Activated T-helper 1 cell treated with anti-CD3 and anti-CD28 coated beads, Interleukin-12 subunit alpha, Interleukin-12 subunit beta, Interleukin-2, Interleukin-4 antibody, amounts not matched to agents 30 ng/mL and 10 ng/mL and 1 ng/mL, durations not matched to agents 14 hours and 24 hours and 36 hours (primary cell): Measurements from ENCODE around the gene AP1S2. TPM values are rescaled to one million over a fixed set of nuclear protein-coding genes. Genes with fewer than 3 reads are reported as not detected.
"Not testable (repeated sequence)": the region's sequence is repeated elsewhere in the genome, so short reads cannot be mapped to it uniquely, and the experiment has no call there.

ENCODE experiments used
- DNase-seq: peaks from one replicate; pipeline ENCODE4 v3.0.0; 2021; ENCODE audit warnings: low spot score
- H3K27ac Mint-ChIP-seq: one replicate; pipeline ENCODE4 v1.8.0; 2021; ENCODE audit warnings: mild to moderate bottlenecking, mixed read lengths
- H3K27me3 Mint-ChIP-seq: one replicate; pipeline ENCODE4 v1.8.0; 2022; ENCODE audit warnings: mild to moderate bottlenecking, moderate library complexity, mixed read lengths; ENCODE audit not compliant: insufficient read depth
- H3K36me3 Mint-ChIP-seq: one replicate; pipeline ENCODE4 v1.8.0; 2021; ENCODE audit warnings: low read depth, mixed read lengths
- H3K4me1 Mint-ChIP-seq: one replicate; pipeline ENCODE4 v1.8.0; 2021; ENCODE audit warnings: low read depth, mixed read lengths
- H3K4me3 Mint-ChIP-seq: one replicate; pipeline ENCODE4 v1.8.0; 2021; ENCODE audit warnings: mild to moderate bottlenecking, moderate library complexity, mixed read lengths
- H3K9me3 Mint-ChIP-seq: one replicate; pipeline ENCODE4 v1.8.0; 2021; ENCODE audit warnings: mixed read lengths
- intact Hi-C: fragments of 100-400 bp; cut with micrococcal nuclease; formaldehyde crosslinking; loops from one replicate; pipeline ENCODE4 v1.15.1; 2024
- total RNA-seq: library from RNA; stranded (reverse); gene quantifications from 2 replicates; pipeline ENCODE4 v1.2.3, GENCODE V29; 2022

The AP1S2 gene
- total RNA-seq, 1 donor from 2014 or later = 20.7 TPM

- Mint-ChIP-seq H3K4me3 (no peak overlapping the region), H3K27ac (no peak overlapping the region), H3K36me3 (peaks cover 35% of the 10 kb centered on the region), H3K9me3 (no peaks in the 10 kb centered on the region), H3K27me3 (no peaks in the 10 kb centered on the region), H3K4me1 (peaks cover 4% of the 10 kb centered on the region)
- no peak for DNase-seq
- intact Hi-C loops = no loop called here
Observed at GRCh38 chrX:15848576-15848975, 6.0 kb downstream of the AP1S2 start.

DNA sequence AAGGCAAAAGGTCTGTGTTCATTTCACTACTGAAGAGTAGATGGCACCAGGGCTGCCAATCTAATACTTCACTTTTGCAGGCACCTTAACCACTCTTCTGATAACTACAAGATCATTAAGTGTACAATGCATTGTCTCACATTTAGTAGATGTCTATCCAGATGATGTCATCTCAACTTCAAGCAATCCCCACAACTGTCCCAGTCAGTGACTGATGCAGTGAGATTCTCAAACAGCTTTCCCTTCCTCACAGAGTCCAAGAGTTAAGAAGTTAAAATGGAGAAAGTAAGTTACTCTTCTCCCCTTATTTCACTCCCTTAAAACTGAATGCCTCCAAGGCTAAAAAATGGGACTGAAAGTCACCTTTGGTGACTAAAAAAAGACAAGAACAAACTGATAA, 10.7 kb downstream of the AP1S2 start:
- intact Hi-C loops = no loop called here
- Mint-ChIP-seq H3K4me3 (no peak overlapping the region), H3K4me1 (no peaks in the 10 kb centered on the region), H3K36me3 (peaks cover 16% of the 10 kb centered on the region), H3K27ac (no peak overlapping the region), H3K27me3 (no peaks in the 10 kb centered on the region), H3K9me3 (no peaks in the 10 kb centered on the region)
- no peak for DNase-seq

- peaks cover 12% of the 10 kb centered on the region for H3K36me3 Mint-ChIP-seq
- intact Hi-C loops = no loop called here
- H3K9me3 Mint-ChIP-seq = no peaks in the 10 kb centered on the region
- no peaks in the 10 kb centered on the region for H3K27me3 Mint-ChIP-seq
- H3K27ac Mint-ChIP-seq = no peak overlapping the region
- DNase-seq = no peak
- no peaks in the 10 kb centered on the region for H3K4me1 Mint-ChIP-seq
- H3K4me3 Mint-ChIP-seq = no peak overlapping the region
Observed at GRCh38 chrX:15841853-15842516, 12.6 kb downstream of the AP1S2 start.

DNA sequence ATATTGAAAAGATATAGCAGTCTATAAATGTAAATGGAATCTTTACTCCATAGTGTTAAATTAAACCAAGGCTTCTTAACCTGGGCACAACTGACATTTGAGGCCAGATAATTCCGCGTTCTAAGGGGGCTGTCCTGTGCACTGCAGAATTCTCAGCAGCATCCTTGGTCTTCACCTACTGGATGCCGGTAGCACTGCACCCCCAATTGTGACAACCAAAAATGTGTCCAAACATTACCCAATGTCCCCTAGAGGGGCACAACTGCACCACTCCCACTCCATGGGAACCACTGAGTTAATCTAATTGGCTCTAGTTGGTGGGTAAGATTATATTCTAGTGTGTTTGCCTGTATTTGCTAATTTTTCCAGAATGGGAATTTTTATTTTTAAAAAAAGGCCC, 16.6 kb downstream of the AP1S2 start:
- Mint-ChIP-seq H3K4me1 (no peaks in the 10 kb centered on the region), H3K27ac (no peak overlapping the region), H3K9me3 (no peaks in the 10 kb centered on the region), H3K27me3 (no peaks in the 10 kb centered on the region), H3K36me3 (peaks cover 4% of the 10 kb centered on the region), H3K4me3 (no peak overlapping the region)
- no peak for DNase-seq
- intact Hi-C loops = no loop called here

DNA sequence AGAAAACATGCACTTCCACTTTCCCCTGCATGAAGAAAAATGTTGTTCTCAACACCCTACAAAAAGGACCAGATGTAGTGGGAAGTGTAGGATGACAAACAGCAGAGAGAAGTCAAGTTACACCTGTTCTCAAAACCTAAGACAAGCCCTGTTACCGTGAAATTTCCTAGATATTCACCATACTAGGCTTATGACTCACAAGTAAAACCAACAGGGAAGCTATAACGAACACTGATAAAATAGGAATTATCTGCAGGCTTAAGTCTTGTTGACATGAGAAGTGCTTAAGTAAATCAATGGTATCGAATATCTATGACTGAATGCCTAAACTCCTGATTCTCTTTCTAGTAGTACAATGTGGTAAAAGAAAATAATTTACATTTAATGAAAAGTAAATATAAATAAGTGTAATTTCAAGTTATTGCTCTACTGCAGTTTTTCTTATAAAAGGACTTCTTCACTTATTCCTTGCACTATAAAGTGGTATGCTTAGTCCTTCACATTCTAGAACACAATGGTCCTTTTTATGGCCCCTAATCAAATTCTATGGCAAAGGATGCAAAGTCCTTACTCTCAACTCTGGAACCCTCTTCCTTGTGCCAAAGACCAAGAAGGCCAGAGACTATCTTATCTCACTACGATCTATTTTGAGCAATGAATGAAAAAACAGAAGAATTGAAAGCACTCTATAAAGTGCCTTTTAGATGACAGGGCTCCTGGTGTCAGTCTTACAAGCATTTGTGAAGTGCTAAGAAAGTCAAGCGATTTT, 19.6 kb downstream of the AP1S2 start:
- H3K27me3 Mint-ChIP-seq = no peaks in the 10 kb centered on the region
- no peaks in the 10 kb centered on the region for H3K4me1 Mint-ChIP-seq
- intact Hi-C loops = no loop called here
- H3K36me3 Mint-ChIP-seq = peaks cover 4% of the 10 kb centered on the region
- H3K4me3 Mint-ChIP-seq = no peak overlapping the region
- no peak for DNase-seq
- no peak overlapping the region for H3K27ac Mint-ChIP-seq
- no peaks in the 10 kb centered on the region for H3K9me3 Mint-ChIP-seq

- no peaks in the 10 kb centered on the region for H3K9me3 Mint-ChIP-seq
- H3K27ac Mint-ChIP-seq = no peak overlapping the region
- no peak for DNase-seq
- intact Hi-C loops = no loop called here
- H3K27me3 Mint-ChIP-seq = no peaks in the 10 kb centered on the region
- peaks cover 4% of the 10 kb centered on the region for H3K36me3 Mint-ChIP-seq
- no peak overlapping the region for H3K4me3 Mint-ChIP-seq
- H3K4me1 Mint-ChIP-seq = no peaks in the 10 kb centered on the region
Observed at GRCh38 chrX:15834053-15834452, 20.6 kb downstream of the AP1S2 start.

DNA sequence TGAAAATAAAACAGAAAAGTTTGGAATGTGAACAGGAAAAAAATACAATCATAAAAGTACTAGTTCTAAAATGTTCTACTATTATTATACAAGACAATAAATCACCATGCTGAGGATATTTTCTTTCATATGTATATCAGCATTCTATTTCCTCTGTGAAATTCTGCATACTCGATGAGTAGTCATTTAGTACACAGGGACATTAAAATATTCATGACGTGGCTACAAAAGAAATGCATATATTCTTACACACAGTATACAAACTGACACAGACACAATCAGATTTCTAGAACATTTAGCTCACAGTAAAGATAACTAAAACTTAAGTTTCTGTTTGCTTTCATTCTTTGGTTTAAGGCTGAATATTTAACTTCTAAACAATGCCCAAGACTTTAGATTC, 23.3 kb downstream of the AP1S2 start:
- H3K27ac Mint-ChIP-seq, H3K36me3 Mint-ChIP-seq, intact Hi-C loops, H3K27me3 Mint-ChIP-seq, H3K9me3 Mint-ChIP-seq, DNase-seq, H3K4me3 Mint-ChIP-seq, H3K4me1 Mint-ChIP-seq: not testable (repeated sequence)

- H3K9me3 Mint-ChIP-seq = no peaks in the 10 kb centered on the region
- no peak for DNase-seq
- H3K27ac Mint-ChIP-seq = no peak overlapping the region
- intact Hi-C loops = no loop called here
- no peaks in the 10 kb centered on the region for H3K4me1 Mint-ChIP-seq
- H3K27me3 Mint-ChIP-seq = no peaks in the 10 kb centered on the region
- no peak overlapping the region for H3K4me3 Mint-ChIP-seq
- H3K36me3 Mint-ChIP-seq = peaks cover 14% of the 10 kb centered on the region
Observed at GRCh38 chrX:15829217-15829616, 25.4 kb downstream of the AP1S2 start.

DNA sequence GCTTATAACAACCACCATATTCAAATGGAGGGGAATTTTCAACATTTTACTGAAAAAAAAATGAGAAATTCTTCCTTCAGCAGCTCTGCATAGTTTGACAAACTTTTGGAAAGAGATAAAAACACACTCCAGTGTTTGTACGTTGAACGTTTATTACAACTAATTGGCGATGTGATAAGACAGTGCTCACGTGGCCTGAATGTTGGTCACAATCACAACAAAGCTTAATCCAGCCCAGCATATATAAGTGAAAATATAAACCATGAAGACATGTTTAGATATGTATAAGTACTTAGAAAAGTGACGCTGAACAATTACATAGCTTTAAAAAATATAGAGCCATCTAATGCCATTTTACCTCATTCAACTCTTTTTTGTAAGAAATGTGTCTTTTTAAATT, 28.7 kb downstream of the AP1S2 start:
- Mint-ChIP-seq H3K4me1 (peaks cover 2% of the 10 kb centered on the region), H3K27ac (no peak overlapping the region), H3K4me3 (no peak overlapping the region), H3K27me3 (no peaks in the 10 kb centered on the region), H3K36me3 (peaks cover 22% of the 10 kb centered on the region), H3K9me3 (no peaks in the 10 kb centered on the region)
- intact Hi-C loops = no loop called here
- DNase-seq = no peak

- H3K4me3 Mint-ChIP-seq = no peak overlapping the region
- H3K27ac Mint-ChIP-seq = no peak overlapping the region
- H3K9me3 Mint-ChIP-seq = no peaks in the 10 kb centered on the region
- H3K4me1 Mint-ChIP-seq = peaks cover 16% of the 10 kb centered on the region
- no peak for DNase-seq
- H3K27me3 Mint-ChIP-seq = no peaks in the 10 kb centered on the region
- peaks cover 32% of the 10 kb centered on the region for H3K36me3 Mint-ChIP-seq
- intact Hi-C loops = no loop called here
Observed at GRCh38 chrX:15822922-15823321, 31.7 kb downstream of the AP1S2 start.

DNA sequence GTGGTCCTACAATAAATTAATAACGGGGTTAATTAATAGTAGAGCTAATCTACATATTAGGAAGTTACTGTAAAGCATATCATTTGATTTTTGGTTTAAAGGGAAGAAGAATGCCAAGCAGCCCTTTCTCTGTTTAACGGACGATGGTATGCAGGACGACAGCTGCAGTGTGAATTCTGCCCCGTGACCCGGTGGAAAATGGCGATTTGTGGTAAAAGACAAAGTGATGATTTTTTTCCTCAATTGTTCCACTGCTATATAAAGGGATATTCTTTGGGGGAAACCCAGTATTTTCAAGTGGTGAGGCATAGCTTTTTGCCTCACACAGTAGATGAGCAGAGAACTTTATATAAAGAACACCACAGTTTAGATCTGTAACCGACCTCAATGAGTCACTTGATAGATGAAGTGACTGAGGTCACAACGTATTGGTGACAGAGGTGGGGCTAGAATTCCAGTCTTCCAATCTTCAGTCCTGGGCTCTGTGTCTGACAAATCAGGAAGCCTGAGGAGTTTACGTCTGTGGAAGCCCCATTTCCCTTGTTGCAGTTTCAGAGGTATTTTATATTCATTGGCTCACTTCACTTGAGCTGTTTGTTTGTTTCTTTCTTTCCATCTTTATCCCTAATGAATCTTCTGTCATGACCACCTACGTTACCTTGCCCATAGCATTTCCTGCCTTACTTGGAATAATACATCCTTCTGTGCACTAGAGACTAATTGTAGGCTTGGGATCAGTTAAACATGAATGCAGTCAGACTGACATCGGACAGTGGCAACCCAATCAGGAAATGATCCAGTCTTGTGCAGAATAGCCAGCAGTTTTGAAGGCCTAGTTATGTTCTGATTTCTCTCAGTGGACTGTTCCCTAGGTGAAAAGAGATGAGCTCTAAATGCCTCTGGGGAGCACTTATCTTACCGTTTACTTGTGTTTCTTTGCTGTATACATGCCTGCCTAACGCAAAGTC, 34.2 kb downstream of the AP1S2 start:
- H3K36me3 Mint-ChIP-seq = peaks cover 31% of the 10 kb centered on the region
- H3K9me3 Mint-ChIP-seq = no peaks in the 10 kb centered on the region
- H3K4me3 Mint-ChIP-seq = no peak overlapping the region
- DNase-seq = no peak
- intact Hi-C loops = no loop called here
- peak overlapping the region; percentile 50 for H3K27ac Mint-ChIP-seq
- peaks cover 37% of the 10 kb centered on the region for H3K4me1 Mint-ChIP-seq
- H3K27me3 Mint-ChIP-seq = no peaks in the 10 kb centered on the region

DNA sequence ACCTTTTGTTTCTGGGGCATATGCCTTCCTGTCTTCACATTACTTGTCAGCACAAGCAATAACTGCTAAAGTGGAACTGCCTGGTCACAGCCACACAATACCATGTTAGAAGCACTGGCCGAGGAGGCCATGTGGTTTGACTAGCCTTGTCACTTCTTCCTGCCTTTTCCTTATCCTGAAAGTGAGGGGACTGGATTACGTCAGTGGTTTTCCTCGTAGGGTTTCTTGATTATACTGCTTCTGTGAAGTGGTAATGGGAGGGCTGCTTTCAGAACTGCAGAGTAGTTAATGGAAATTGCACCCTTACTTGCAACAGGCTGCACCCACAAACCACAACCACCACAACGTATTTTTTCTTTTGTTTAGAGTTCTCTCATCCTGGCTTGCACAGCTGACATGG, 37.7 kb downstream of the AP1S2 start:
- Mint-ChIP-seq H3K27ac (peak overlapping the region; percentile 78), H3K27me3 (no peaks in the 10 kb centered on the region), H3K4me3 (peak overlapping the region; percentile 61), H3K4me1 (peaks cover 49% of the 10 kb centered on the region), H3K36me3 (peaks cover 43% of the 10 kb centered on the region), H3K9me3 (no peaks in the 10 kb centered on the region)
- intact Hi-C loops = loop anchor here (1.0 to 5.0 kb wide), 4 partner anchors 27 to 130 kb away; partner anchors contain the start of genes AP1S2 and ZRSR2
- peak; percentile 39 for DNase-seq

- DNase-seq = no peak
- Mint-ChIP-seq H3K27me3 (no peaks in the 10 kb centered on the region), H3K9me3 (no peaks in the 10 kb centered on the region), H3K4me3 (peak overlapping the region; percentile 61), H3K36me3 (peaks cover 41% of the 10 kb centered on the region), H3K4me1 (peaks cover 49% of the 10 kb centered on the region), H3K27ac (peak overlapping the region; percentile 58)
- intact Hi-C loops = loop anchor here (1.0 to 5.0 kb wide), 3 partner anchors 38 to 129 kb away; partner anchors contain the start of gene AP1S2
Observed at GRCh38 chrX:15816438-15816809, 38.2 kb downstream of the AP1S2 start.
